ENCODE measurements around the gene GKN1.

The GKN1 gene

GRCh38 chr2:69010437-69011194 is 36.2 kb downstream of the GKN1 start:
- ChIA-PET CTCF (interaction anchor here (0.6 kb wide), 1 partner anchor 70 kb away, joined by 3 read pairs; no protein-coding TSS in a partner anchor), POLR2A (ENCODE audit: low non-redundant PET) (no interaction called here)
- H3K27ac ChIP-seq, result no peak overlapping the region
- no peak for DNase-seq (ENCODE audit: low spot score)
- TF ChIP-seq CTCF (conservative IDR thresholded peaks at IDR 0.05; ENCODE audit: low read depth), result no peak

GRCh38 chr2:69011611-69012157 is 37.2 kb downstream of the GKN1 start:
- H3K27ac ChIP-seq, result no peak overlapping the region
- DNase-seq (ENCODE audit: low spot score), result no peak
- POLR2A ChIA-PET (ENCODE audit: low non-redundant PET), result no interaction called here
- TF ChIP-seq CTCF (conservative IDR thresholded peaks at IDR 0.05; ENCODE audit: low read depth), result no peak
- CTCF ChIA-PET, result interaction anchor here (1.9 kb wide), 1 partner anchor 297 kb away, joined by 6 read pairs; no protein-coding TSS in a partner anchor

- ChIA-PET POLR2A (ENCODE audit: low non-redundant PET) (no interaction called here), CTCF (interaction anchor here (0.5 to 1.9 kb wide), 16 partner anchors 9 to 656 kb away, joined by 3 to 9 read pairs (median 4); no protein-coding TSS in a partner anchor)
- no peak for DNase-seq (ENCODE audit: low spot score)
- TF ChIP-seq CTCF (conservative IDR thresholded peaks at IDR 0.05; ENCODE audit: low read depth), result peak; percentile 81
- peak overlapping the region; percentile 78 for H3K27ac ChIP-seq
These were observed 38.1 kb downstream of the GKN1 start for GRCh38 chr2:69012310-69013141.

GRCh38 chr2:69013142-69013839 is 38.9 kb downstream of the GKN1 start, which contains the start of gene ANTXR1:
ANTXR1 (plus strand) TSS chr2:69013179; CDS start chr2:69013500, 321 bp downstream.
- peak within 1 kb of the TSS; percentile 78 for H3K27ac ChIP-seq

More at GRCh38 chr2:69013142-69013839, 38.9 kb downstream of the GKN1 start, which contains the start of gene ANTXR1:
- ChIA-PET POLR2A (ENCODE audit: low non-redundant PET) (no interaction called here), CTCF (interaction anchor here (0.5 to 1.9 kb wide), 13 partner anchors 10 to 655 kb away, joined by 3 to 9 read pairs (median 4); no protein-coding TSS in a partner anchor)
- TF ChIP-seq CTCF (conservative IDR thresholded peaks at IDR 0.05; ENCODE audit: low read depth), result no peak; the same call in 1 of the 2 replicates
- peak; percentile 85 for DNase-seq (ENCODE audit: low spot score)
